Activated CD8-positive, alpha-beta T cell treated with anti-CD3 and anti-CD28 coated beads for 36 hours (primary cell): Measurements from ENCODE around the gene ATOH8. TPM values are rescaled to one million over a fixed set of nuclear protein-coding genes. Genes with fewer than 3 reads are reported as not detected.

Experiments used
- ATAC-seq: fragments of 200-7000 bp; cut with Tn5 transposase; one replicate; pipeline ENCODE4 v1.10.0; 2021; ENCODE audit warnings: mild to moderate bottlenecking, moderate library complexity
- CTCF ChIA-PET: fragments of 350-600 bp; sonication (Branson Sonifier 250); formaldehyde crosslinking; loops from one replicate; lab custom pipeline; 2021; ENCODE audit warnings: antibody characterized with exemption; lab: Charles Lee
- POLR2A ChIA-PET: fragments of 350-600 bp; sonication (Branson Sonifier 250); formaldehyde crosslinking; loops from one replicate; lab custom pipeline; 2021; ENCODE audit warnings: antibody characterized with exemption; lab: Charles Lee
- DNase-seq: peaks from one replicate; pipeline ENCODE4 v3.0.0-alpha.2; 2020
- H3K27ac Mint-ChIP-seq: one replicate; pipeline ENCODE4 v1.8.0; 2021; ENCODE audit warnings: mild to moderate bottlenecking, mixed read lengths
- H3K27me3 Mint-ChIP-seq: one replicate; pipeline ENCODE4 v1.8.0; 2021; ENCODE audit warnings: mixed read lengths
- H3K36me3 Mint-ChIP-seq: one replicate; pipeline ENCODE4 v1.8.0; 2021; ENCODE audit warnings: low read depth, mixed read lengths
- H3K4me1 Mint-ChIP-seq: one replicate; pipeline ENCODE4 v1.8.0; 2021; ENCODE audit warnings: low read depth, mixed read lengths
- H3K4me3 Mint-ChIP-seq: one replicate; pipeline ENCODE4 v1.8.0; 2021; ENCODE audit warnings: mild to moderate bottlenecking, moderate library complexity, mixed read lengths
- H3K9me3 Mint-ChIP-seq: one replicate; pipeline ENCODE4 v1.8.0; 2021; ENCODE audit warnings: mixed read lengths
- intact Hi-C: fragments of 100-400 bp; cut with micrococcal nuclease; formaldehyde crosslinking; loops from one replicate; pipeline ENCODE4 v1.10.0; 2022
- total RNA-seq, 2 experiments: library from RNA; stranded (reverse); gene quantifications; one replicate each; pipeline ENCODE4 v1.2.3, GENCODE V29; 2021
- TF ChIP-seq, protein P1 (sequence below): fragments of 200-600 bp; IDR thresholded peaks from one replicate; pipeline ENCODE4 v1.8.0; 2022; ENCODE audit warnings: antibody characterized with exemption, mild to moderate bottlenecking

ATOH8 gene
- total RNA-seq, 2 experiments from 2014 or later = not detected

DNA sequence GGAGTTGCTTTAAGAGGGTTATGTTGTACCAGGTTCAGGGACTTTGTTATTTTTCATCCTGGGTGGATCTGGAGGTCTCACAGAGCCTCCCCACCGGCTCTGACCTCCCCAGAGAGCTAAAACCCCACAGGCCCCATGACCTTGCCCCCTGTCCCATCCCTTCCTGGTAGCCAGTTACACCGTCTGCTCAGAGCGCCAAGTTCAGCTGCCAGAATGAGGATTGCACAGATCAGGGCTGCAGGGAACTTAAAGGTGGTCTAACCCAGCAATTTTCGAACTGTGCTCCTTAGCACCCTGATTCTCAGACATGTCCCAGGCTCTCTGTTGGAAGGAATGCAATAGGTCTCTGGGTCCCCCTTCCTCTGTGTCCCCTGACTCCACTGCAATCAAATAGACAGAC lies 32.1 kb downstream of the ATOH8 start:
- Mint-ChIP-seq H3K4me3 (no peak overlapping the region), H3K4me1 (peaks cover 2% of the 10 kb centered on the region), H3K27me3 (no peaks in the 10 kb centered on the region), H3K27ac (no peak overlapping the region), H3K9me3 (no peaks in the 10 kb centered on the region), H3K36me3 (no peaks in the 10 kb centered on the region)
- TF ChIP-seq, protein P1, sequence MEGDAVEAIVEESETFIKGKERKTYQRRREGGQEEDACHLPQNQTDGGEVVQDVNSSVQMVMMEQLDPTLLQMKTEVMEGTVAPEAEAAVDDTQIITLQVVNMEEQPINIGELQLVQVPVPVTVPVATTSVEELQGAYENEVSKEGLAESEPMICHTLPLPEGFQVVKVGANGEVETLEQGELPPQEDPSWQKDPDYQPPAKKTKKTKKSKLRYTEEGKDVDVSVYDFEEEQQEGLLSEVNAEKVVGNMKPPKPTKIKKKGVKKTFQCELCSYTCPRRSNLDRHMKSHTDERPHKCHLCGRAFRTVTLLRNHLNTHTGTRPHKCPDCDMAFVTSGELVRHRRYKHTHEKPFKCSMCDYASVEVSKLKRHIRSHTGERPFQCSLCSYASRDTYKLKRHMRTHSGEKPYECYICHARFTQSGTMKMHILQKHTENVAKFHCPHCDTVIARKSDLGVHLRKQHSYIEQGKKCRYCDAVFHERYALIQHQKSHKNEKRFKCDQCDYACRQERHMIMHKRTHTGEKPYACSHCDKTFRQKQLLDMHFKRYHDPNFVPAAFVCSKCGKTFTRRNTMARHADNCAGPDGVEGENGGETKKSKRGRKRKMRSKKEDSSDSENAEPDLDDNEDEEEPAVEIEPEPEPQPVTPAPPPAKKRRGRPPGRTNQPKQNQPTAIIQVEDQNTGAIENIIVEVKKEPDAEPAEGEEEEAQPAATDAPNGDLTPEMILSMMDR = no peak
- DNase-seq (no peak), ATAC-seq (no peak)
- ChIA-PET POLR2A (no interaction called here), CTCF (interaction anchor here (1.1 to 2.0 kb wide), 3 partner anchors 28 to 57 kb away, joined by 4 to 6 read pairs (median 5); no protein-coding TSS in a partner anchor)
- intact Hi-C loops = no loop called here

DNA sequence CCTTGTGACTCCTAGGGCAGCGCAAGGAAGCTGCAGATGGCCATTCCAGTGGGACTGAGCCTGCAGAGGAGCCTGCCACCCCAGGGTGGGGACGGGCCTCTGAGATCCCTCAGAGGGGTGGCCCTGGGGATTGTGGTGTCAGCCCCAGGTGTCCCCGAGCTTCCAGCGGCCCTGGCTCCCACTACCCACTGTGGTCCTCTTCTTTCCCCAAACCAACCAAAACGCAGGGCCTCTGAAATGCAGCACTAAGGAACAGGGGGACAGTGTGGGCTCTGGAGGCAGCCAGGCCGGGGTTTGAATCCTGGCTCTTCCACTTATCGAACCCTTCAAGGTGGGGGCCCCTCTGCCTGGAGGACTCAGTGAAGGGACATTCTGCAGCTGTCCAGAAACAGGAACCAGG lies 32.7 kb downstream of the ATOH8 start:
- Mint-ChIP-seq H3K9me3 (no peaks in the 10 kb centered on the region), H3K4me3 (no peak overlapping the region), H3K27me3 (no peaks in the 10 kb centered on the region), H3K27ac (no peak overlapping the region), H3K36me3 (no peaks in the 10 kb centered on the region), H3K4me1 (peaks cover 2% of the 10 kb centered on the region)
- TF ChIP-seq, protein P1 = no peak
- ChIA-PET CTCF (interaction anchor here (1.1 to 2.0 kb wide), 3 partner anchors 28 to 57 kb away, joined by 4 to 6 read pairs (median 5); no protein-coding TSS in a partner anchor), POLR2A (interaction anchor here (1.4 kb wide), 1 partner anchor 25 kb away, joined by 3 read pairs; no protein-coding TSS in a partner anchor)
- no peak for ATAC-seq
- intact Hi-C loops = no loop called here
- DNase-seq = no peak

DNA sequence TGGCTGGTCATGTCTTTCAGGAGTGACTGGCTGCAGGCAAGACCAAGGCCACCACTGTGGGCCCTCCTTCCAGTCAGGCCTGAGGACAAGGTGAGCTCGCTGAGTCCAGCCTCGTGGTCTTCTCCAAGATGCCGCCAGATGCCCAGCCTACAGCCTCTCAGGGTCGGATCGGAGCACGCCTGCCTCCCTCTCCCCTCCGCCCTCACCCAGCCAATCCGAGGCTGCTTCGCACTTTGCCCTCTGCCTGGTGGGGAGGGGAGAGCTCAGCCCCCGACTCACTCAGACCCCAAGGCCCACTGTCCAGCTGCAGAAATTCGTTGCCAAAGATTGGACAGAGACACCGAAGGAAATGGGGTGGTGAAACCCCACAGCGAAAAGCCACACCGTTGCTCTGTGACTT lies 33.1 kb downstream of the ATOH8 start:
- H3K27ac Mint-ChIP-seq = no peak overlapping the region
- DNase-seq = no peak
- CTCF ChIA-PET = interaction anchor here (1.1 to 2.0 kb wide), 2 partner anchors 27 to 58 kb away, joined by 5 to 6 read pairs; no protein-coding TSS in a partner anchor
- H3K4me3 Mint-ChIP-seq = no peak overlapping the region
- ATAC-seq = no peak
- no peaks in the 10 kb centered on the region for H3K9me3 Mint-ChIP-seq
- POLR2A ChIA-PET = interaction anchor here (1.4 kb wide), 1 partner anchor 26 kb away, joined by 3 read pairs; no protein-coding TSS in a partner anchor
- intact Hi-C loops = no loop called here
- no peaks in the 10 kb centered on the region for H3K36me3 Mint-ChIP-seq
- no peaks in the 10 kb centered on the region for H3K27me3 Mint-ChIP-seq
- H3K4me1 Mint-ChIP-seq = peaks cover 2% of the 10 kb centered on the region
- TF ChIP-seq, protein P1 = no peak

DNA sequence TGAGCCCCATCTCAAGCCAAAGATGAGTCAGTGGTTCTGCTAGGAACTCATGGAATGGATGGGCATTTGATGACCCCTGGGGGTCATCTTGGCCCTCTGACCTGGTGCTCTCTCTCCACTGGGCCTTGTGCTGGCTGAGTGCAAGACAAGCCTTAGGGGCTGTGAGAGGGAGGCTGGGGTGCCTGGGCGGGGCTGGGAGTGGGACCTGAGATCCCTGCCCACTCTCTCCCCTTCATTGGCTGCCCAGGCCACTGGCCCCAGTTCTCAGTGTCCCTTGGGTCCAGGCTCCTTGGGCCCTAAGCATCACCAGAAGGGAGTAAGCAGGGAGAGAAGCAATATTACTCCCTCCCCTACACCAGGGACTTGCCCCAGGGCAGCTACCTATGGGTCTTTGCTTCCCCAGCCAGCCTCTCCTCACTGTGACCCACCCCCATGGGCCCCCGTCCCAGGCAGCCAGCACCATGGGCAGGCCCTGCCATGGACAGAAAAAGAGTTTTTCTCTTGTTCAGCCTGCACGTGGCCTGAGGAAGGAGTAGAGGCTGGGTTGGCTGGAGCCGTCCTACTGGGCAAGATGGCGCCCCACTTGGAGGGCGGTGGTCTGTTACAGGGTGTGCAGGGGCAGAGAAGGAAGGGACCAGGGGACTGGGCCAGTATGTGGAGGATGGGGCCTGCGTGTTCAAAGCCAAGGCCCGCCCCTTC lies 33.6 kb downstream of the ATOH8 start:
- DNase-seq (no peak), ATAC-seq (no peak)
- intact Hi-C loops = no loop called here
- ChIA-PET POLR2A (interaction anchor here (1.4 kb wide), 1 partner anchor 26 kb away, joined by 3 read pairs; no protein-coding TSS in a partner anchor), CTCF (interaction anchor here (2.0 kb wide), 1 partner anchor 58 kb away, joined by 6 read pairs; no protein-coding TSS in a partner anchor)
- H3K27me3 Mint-ChIP-seq = no peaks in the 10 kb centered on the region
- no peak overlapping the region for H3K4me3 Mint-ChIP-seq
- TF ChIP-seq, protein P1 = no peak
- H3K27ac Mint-ChIP-seq = no peak overlapping the region
- H3K36me3 Mint-ChIP-seq = no peaks in the 10 kb centered on the region
- no peaks in the 10 kb centered on the region for H3K9me3 Mint-ChIP-seq
- peaks cover 2% of the 10 kb centered on the region for H3K4me1 Mint-ChIP-seq

DNA sequence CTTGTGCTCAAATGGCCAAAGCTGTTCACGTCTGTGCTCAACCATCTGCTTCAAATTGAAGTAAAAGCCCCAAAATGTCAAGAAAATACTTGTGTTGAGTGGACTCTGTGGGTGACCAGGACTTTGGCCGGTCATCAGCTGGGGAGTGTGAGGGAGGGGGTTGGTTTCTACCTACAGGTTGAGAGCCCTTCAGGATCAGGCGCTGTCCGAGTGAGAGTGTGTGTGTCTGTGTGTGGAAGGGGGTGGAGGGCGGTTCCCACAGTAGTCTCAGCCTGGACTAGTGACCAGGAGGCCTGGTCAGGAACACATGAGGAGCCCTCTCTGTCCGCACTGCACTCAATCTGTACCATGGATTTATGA lies 34.2 kb downstream of the ATOH8 start:
- DNase-seq (no peak), ATAC-seq (no peak)
- no peak overlapping the region for H3K27ac Mint-ChIP-seq
- TF ChIP-seq, protein P1 = no peak
- H3K9me3 Mint-ChIP-seq = no peaks in the 10 kb centered on the region
- H3K4me3 Mint-ChIP-seq = no peak overlapping the region
- intact Hi-C loops = no loop called here
- H3K36me3 Mint-ChIP-seq = no peaks in the 10 kb centered on the region
- POLR2A ChIA-PET = interaction anchor here (1.4 kb wide), 1 partner anchor 27 kb away, joined by 3 read pairs; no protein-coding TSS in a partner anchor
- H3K27me3 Mint-ChIP-seq = no peaks in the 10 kb centered on the region
- H3K4me1 Mint-ChIP-seq = peaks cover 2% of the 10 kb centered on the region
- CTCF ChIA-PET = no interaction called here
